Fibroblast of lung (primary cell): ENCODE data around the gene SNX15.

Source experiments
- EZH2 ChIP-seq: IDR thresholded peaks from 2 replicates; pipeline ENCODE4 v1.5.1; 2012; ENCODE audit warnings: low read length, control low read depth, mild to moderate bottlenecking; ENCODE audit errors: missing control alignments
- TF ChIP-seq, protein P1 (sequence below), 2 donors: IDR thresholded peaks in 1 of 2; conservative IDR thresholded peaks in 1 of 2; 1 replicate in 1 of 2; 2 replicates in 1 of 2; pipeline ENCODE4 v1.5.1; 2011 to 2012; ENCODE audit warnings: low read length in 2 of 2, control low read depth in 1 of 2, inconsistent platforms in 1 of 2, low read depth in 1 of 2, mild to moderate bottlenecking in 1 of 2

DNA sequence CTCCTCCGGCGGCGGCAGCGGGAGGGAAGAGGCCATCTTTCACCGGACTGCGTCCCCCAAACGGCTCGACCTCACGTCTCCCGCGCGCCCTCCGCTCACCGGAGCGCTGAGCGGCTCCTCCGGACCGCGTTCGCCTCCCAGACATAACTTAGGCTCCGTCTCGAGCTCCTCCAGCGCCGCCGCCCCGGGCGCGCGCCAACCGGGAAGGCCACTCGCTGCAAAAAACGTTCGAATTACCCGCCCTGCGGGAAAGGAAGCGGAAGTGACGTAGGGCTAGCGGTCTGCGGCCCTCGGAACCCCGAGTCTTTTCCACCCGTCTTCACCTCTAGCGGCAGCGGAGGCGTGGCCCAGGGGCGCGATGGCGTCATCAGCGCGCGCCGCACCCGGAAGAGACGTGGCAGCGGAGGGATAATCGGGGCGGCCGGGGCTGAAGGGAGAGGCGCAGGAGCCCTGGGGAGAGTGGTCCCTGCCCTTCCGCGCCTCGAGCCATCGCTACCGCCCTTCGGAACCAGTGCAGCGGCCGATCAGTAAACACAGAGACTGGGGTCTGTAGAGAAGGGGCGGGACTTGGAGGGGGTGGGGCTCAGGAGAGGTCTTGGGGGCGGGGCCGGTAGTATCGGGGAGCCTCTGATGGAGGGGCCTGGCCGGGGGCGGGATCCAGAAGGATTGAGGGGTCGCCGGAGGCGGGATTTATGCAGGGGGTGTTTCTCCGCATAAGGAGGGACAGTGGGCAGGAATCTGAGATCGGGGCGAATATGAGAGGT lies 56.8 kb downstream of the SNX15 start, which contains the start of the genes CDCA5 and ZFPL1:
- TF ChIP-seq EZH2, result no peak
- TF ChIP-seq, protein P1, sequence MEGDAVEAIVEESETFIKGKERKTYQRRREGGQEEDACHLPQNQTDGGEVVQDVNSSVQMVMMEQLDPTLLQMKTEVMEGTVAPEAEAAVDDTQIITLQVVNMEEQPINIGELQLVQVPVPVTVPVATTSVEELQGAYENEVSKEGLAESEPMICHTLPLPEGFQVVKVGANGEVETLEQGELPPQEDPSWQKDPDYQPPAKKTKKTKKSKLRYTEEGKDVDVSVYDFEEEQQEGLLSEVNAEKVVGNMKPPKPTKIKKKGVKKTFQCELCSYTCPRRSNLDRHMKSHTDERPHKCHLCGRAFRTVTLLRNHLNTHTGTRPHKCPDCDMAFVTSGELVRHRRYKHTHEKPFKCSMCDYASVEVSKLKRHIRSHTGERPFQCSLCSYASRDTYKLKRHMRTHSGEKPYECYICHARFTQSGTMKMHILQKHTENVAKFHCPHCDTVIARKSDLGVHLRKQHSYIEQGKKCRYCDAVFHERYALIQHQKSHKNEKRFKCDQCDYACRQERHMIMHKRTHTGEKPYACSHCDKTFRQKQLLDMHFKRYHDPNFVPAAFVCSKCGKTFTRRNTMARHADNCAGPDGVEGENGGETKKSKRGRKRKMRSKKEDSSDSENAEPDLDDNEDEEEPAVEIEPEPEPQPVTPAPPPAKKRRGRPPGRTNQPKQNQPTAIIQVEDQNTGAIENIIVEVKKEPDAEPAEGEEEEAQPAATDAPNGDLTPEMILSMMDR (conservative IDR thresholded peaks at IDR 0.05 in 1 of 2, IDR thresholded peaks at IDR 0.05 in 1 of 2; ENCODE audit: low read depth in 1 of 2, low read length in 2 of 2), result no peak
